Heart left ventricle (tissue), 13 donors: ENCODE measurements around the gene VIT.

ENCODE experiments used
- CTCF ChIP-seq, 12 donors: fragments of 200-600 bp; sonication (generic) in 4 of 12; IDR thresholded peaks; one replicate each; pipeline versions ENCODE4 v1.5.0 to v1.8.0; 2018 to 2022; ENCODE audit warnings: antibody characterized with exemption in 12 of 12, mild to moderate bottlenecking in 5 of 12
- POLR2A ChIP-seq, 2 donors: fragments of 450-650 bp; IDR thresholded peaks; one replicate each; pipeline ENCODE4 v1.6.1; 2017; ENCODE audit warnings: antibody characterized with exemption in 2 of 2, mild to moderate bottlenecking in 2 of 2, moderate library complexity in 2 of 2
- donor health status: ischemic (EF 13 %, LVEDD 7.1; RV severe dilation, severe dysfunction).
- donor health status: DM: no; HTN: yes; CAD: no.
- donor health status: DM: no; HTN: no; CAD: no.
- donor health status: ischemic (EF 25% LVEDD 6.9; RV normal size, moderate dysfunction).
- donor health status: ischemic (EF 25% LVEDD 5.7; RV mildly dilated, moderate dysfunction).
- donor health status: ischemic (EF 35%, LVEDD 5.7; RV mildly dilated, moderate dysfunction).
- donor health status: nonischemic (EF 11% LVEDD 7.7; RV severe dilation, severe dysfunction).
- donor health status: DM: yes; HTN: yes; CAD: no.
- donor health status: PGD.
- donor health status: ischemic (EF 29% LVEDD 5.4; RV normal size, mild dysfunction).
- donor health status: nonischemic (EF 23%, LVEDD 6.1; RV moderate dilation, normal function).

- TF ChIP-seq POLR2A (IDR thresholded peaks at IDR 0.05): no peak
- no peak for TF ChIP-seq CTCF (IDR thresholded peaks at IDR 0.05)
These were observed 10.5 kb downstream of the VIT start for GRCh38 chr2:36707050-36707449.
